Measurements from ENCODE around the gene CPD.

DNA sequence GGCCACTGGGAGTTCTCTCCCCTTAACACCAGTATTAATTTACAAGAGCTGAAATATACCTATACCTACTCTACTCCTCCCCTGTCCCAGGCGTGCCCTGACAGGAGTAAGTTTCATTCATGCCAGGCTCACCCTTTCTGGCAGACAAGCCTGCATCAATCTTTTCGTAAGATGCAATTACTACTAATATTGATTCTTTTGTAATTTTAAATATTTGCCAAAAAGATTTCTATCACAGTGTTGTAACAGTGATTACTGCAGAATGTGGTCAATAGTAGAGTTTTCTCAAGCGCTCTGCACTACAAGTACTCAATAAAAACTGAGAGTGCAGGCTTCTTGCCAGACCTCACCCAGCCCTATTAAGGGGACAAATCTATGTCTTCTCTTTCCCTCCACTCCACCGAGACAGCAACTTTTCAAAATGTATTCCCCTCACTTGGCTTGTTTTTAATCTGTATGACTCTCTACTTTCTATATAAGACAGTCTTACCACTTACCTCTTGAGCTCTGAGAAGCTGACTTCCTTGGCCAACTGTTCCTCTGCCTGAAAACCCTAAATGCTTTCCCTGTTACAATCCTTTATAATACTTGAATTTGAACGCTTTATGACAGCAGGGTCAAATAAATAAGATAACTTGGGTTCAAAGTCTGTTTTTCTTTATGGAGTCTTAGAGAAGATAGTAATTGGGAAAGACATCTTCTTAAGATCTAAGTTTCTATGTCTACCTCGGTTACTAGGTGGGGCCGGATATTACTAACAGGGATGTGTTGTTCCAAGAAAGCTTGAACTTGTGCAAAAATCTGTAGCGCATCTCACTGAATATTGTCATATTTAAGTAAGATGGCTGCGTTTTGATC lies 45.0 kb upstream of the CPD start, which contains the start of gene TMIGD1:
- TF ChIP-seq, protein P1, sequence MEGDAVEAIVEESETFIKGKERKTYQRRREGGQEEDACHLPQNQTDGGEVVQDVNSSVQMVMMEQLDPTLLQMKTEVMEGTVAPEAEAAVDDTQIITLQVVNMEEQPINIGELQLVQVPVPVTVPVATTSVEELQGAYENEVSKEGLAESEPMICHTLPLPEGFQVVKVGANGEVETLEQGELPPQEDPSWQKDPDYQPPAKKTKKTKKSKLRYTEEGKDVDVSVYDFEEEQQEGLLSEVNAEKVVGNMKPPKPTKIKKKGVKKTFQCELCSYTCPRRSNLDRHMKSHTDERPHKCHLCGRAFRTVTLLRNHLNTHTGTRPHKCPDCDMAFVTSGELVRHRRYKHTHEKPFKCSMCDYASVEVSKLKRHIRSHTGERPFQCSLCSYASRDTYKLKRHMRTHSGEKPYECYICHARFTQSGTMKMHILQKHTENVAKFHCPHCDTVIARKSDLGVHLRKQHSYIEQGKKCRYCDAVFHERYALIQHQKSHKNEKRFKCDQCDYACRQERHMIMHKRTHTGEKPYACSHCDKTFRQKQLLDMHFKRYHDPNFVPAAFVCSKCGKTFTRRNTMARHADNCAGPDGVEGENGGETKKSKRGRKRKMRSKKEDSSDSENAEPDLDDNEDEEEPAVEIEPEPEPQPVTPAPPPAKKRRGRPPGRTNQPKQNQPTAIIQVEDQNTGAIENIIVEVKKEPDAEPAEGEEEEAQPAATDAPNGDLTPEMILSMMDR (IDR thresholded peaks at IDR 0.05): no peak
- no peak for TF ChIP-seq POLR2A (IDR thresholded peaks at IDR 0.05)

Data from uterus (tissue), 2 donors.